Kidney epithelial cell (primary cell): ENCODE measurements around the gene CYB5D1. TPM values are rescaled to one million over a fixed set of nuclear protein-coding genes. Genes with fewer than 3 reads are reported as not detected.

ENCODE experiments used
- DNase-seq: peaks from one replicate; pipeline ENCODE4 v3.0.0-alpha.2; 2010; ENCODE audit warnings: low read depth
- H3K27me3 ChIP-seq: 2 replicates; pipeline ENCODE4 v1.6.0; 2011; ENCODE audit warnings: low read length; ENCODE audit not compliant: control insufficient read depth, insufficient read depth
- H3K36me3 ChIP-seq: 2 replicates; pipeline ENCODE4 v1.5.1; 2011; ENCODE audit warnings: low read length; ENCODE audit not compliant: control insufficient read depth, insufficient read depth
- H3K4me3 ChIP-seq: 2 replicates; pipeline ENCODE4 v1.5.1; 2011; ENCODE audit warnings: low read depth, mild to moderate bottlenecking, control low read depth, low read length
- CTCF ChIP-seq: IDR thresholded peaks from 2 replicates; pipeline ENCODE4 v1.5.1; 2011; ENCODE audit warnings: mild to moderate bottlenecking, moderate library complexity, low read length, control low read depth, inconsistent platforms; ENCODE audit not compliant: insufficient read depth, poor library complexity, severe bottlenecking
- total RNA-seq: library from RNA; depleted of rRNA; stranded (reverse); fragments of >200 nt; gene quantifications from 2 replicates; pipeline ENCODE4 v1.2.3, GENCODE V29; 2015

Gene CYB5D1
- total RNA-seq, 1 donor from 2014 or later, result 7.4 TPM

- TF ChIP-seq CTCF, result no peak
Measured at GRCh38 chr17:7843257-7843535, 14.6 kb upstream of the CYB5D1 start.

GRCh38 chr17:7843536-7844291 lies 14.1 kb upstream of the CYB5D1 start:
- TF ChIP-seq CTCF, result no peak
- Histone ChIP-seq H3K36me3 (peaks cover 2% of the 10 kb centered on the region), H3K4me3 (peak overlapping the region; percentile 68), H3K27me3 (no peaks in the 10 kb centered on the region)
- no peak for DNase-seq

More at GRCh38 chr17:7843257-7843535, 14.6 kb upstream of the CYB5D1 start:
- H3K4me3 ChIP-seq, result peak overlapping the region; percentile 68
- peaks cover 2% of the 10 kb centered on the region for H3K36me3 ChIP-seq
- no peaks in the 10 kb centered on the region for H3K27me3 ChIP-seq
- DNase-seq, result no peak

- H3K4me3 ChIP-seq, result peak overlapping the region; percentile 68
- peak; percentile 76 for DNase-seq
- peaks cover 3% of the 10 kb centered on the region for H3K36me3 ChIP-seq
- no peaks in the 10 kb centered on the region for H3K27me3 ChIP-seq
- TF ChIP-seq CTCF, result no peak
Measured at GRCh38 chr17:7844292-7845154, 13.3 kb upstream of the CYB5D1 start.

GRCh38 chr17:7845359-7846062 lies 12.3 kb upstream of the CYB5D1 start:
- H3K27me3 ChIP-seq, result no peaks in the 10 kb centered on the region
- peaks cover 4% of the 10 kb centered on the region for H3K36me3 ChIP-seq
- no peak for TF ChIP-seq CTCF
- no peak for DNase-seq
- peak overlapping the region; percentile 68 for H3K4me3 ChIP-seq

GRCh38 chr17:7846063-7846735 lies 11.6 kb upstream of the CYB5D1 start:
- Histone ChIP-seq H3K4me3 (no peak overlapping the region), H3K27me3 (no peaks in the 10 kb centered on the region), H3K36me3 (peaks cover 6% of the 10 kb centered on the region)
- DNase-seq, result no peak
- TF ChIP-seq CTCF, result no peak
